Cerebellar cortex (tissue), 1 donor: ENCODE measurements around the gene BMPR1A.

ENCODE experiments used
- DNase-seq: peaks from one replicate; pipeline ENCODE4 v3.0.0-alpha.2; 2015; ENCODE audit warnings: low spot score

The BMPR1A gene

DNA sequence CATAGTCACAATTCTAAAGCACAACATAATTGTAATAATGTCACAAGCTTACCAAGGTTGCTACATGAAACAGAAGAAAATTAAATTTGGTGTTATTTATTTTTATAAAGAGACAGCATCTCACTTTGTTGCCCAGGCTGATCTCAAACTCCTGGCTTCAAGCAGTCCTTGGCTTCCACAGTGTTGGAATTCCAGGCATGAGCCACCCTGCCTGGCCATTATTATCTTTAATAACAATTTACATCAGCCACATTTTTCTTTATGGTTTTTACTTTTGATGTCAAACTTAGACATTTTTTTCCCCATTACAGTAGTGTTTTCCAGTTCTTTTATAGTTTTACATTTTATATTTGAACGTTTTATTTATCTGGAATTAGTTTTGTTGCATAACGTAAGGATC, 46.7 kb downstream of the BMPR1A start:
- DNase-seq, result no peak

DNA sequence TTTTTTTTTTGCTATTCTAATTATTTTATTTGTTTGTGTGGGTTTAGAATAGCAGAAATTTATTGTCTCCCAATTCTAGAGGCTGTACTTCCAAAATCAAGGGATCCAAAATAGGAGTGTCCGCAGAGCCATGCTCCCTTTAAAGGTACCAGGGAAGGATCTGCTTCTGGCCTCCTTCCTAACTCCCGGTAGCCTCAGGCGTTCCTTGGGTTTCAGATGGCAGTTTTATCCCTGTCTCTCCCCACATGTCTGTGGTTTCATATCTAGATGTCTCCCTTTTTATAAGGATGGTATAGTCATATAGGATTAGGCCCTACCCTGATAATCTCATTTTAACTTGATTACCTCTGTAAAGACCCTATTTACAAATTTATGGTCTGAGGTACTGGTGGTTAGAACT, 48.4 kb downstream of the BMPR1A start:
- no peak for DNase-seq

DNA sequence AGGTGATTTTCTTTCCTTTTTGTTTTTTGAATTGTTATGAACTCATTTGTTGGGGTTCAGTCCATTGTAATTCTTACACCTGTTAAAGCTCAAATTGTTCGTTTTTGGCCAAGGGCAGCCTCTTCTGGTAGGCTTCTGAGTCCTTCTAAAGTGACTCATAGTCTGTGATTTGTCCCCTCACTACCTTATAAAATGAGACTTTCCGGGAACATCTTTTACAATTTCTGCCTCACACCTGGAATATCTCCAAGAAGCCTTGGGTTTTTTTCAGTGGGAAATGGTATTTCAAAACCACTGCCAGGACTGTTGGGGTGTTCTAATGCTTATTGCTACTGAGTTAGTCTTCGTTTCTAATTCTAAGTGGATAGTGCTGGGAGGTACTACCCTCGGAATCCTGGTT, 56.7 kb downstream of the BMPR1A start:
- no peak for DNase-seq

DNA sequence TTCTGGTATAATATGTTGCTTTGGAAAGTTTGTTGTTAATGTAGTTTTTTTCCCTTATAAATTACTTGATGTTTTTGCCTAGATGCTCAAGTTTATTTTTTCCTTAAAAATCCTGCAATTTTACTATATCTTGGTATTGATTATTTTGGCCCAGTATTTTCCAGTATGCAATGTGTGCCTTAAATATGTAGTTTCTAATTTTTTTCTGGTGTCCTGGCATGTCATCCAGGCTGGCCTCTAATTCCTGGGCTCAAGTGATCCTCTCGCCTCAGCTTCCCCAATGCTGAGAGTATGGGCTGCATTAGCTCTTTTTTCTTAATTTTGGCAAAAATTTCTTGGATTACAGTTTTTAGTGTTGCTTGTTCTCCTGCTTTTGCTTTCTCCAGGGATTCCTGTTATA, 57.6 kb downstream of the BMPR1A start:
- no peak for DNase-seq

DNA sequence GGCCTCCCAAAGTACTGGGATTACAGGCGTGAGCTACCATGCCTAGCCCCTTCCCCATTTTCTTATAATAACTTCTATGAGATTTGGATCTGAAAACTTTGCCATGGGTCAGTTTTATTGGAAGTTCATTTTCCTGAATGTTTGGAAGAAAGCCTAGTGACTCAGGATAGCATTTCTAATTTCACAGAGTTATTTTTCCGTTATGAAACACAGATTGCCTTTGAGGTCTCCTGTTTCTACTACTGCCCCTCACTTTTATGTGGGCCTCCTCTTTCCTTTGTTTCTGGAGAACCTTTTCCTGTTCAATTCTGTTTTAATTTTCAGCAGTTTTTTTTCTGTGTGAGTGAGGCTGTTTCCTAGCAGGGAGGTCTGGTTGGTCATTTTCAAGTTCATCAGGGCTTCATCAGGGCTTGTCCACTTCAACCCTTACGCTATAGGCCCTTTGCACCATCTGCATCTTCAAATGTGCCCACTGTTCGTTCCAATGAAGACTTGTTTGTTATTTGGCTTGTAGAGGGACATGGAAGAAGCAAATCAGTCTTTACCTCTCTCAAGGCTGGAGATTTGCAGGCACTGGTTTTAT, 58.7 kb downstream of the BMPR1A start:
- no peak for DNase-seq

DNA sequence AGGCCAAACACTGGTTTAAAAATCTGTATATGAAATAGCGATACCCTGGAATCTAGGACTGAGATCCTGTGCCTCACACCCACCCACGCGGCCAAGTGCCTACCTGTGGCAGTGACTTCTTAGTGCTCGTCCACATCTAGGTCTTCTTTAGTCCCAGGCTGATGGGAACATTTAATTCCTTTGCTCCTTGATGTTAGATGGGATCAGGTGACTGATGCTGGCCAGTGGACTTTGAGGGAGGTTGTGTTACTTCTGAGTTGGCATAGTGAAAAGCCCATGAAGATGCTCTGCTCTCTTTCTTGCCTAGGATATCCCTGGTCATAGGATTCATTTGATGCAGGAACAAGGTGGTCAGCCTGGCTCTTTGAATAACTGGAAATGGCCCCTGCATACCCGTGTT, 59.2 kb downstream of the BMPR1A start:
- no peak for DNase-seq

DNA sequence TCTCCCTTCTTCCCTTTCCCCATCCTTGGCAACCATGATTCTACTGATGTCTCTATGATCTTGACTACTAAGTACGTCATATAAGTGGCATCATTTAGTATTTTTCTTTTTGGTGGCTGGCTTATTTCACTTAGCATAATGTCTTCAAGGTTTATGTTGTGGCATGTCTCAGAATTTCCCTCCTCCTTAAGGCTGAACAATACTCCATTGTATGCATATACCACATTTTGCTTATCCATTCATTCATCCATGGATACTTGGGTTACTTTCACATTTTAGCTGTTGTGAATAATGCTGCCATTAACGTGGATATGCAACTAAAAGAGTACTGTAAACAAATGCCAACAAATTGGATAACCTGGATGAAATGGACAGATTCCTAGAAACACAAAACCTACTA, 60.8 kb downstream of the BMPR1A start:
- no peak for DNase-seq

DNA sequence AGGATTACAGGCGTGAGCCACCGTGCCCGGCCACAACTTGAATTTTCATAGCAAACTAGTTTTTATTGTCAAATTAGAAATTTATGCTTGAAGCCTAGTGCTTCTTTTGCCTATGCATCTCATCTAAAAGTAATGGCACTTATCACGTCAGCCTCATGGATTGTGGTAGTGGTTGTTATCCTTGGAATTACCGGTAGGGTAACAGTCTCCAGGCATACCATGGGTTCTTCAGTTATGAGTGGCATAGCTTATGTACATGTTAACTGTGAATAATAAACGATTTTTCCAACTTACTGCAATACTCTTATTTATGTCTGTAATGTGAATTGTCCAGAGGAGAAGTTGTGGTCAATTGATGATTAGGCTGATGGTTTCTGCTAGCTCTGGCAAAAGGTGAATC, 63.1 kb downstream of the BMPR1A start:
- DNase-seq, result no peak

DNA sequence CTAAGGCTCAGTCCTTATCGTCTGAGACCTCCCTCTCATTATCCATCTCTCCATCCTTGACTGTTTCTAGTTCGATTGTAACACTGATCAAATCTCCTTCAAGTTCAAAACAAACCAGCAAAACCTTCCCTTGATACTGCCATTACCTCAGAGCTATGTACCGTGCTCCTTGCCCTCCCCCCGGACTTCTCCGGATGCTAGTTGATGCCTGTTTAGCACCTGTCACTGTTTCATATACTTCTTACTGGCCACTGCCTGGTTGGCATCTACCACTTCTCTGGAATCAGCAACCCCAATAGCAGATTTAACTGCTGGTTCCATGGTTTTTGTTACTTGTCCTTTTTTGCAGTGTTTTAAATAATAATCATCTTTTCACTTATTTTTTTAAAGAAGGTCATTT, 64.1 kb downstream of the BMPR1A start:
- DNase-seq, result no peak

DNA sequence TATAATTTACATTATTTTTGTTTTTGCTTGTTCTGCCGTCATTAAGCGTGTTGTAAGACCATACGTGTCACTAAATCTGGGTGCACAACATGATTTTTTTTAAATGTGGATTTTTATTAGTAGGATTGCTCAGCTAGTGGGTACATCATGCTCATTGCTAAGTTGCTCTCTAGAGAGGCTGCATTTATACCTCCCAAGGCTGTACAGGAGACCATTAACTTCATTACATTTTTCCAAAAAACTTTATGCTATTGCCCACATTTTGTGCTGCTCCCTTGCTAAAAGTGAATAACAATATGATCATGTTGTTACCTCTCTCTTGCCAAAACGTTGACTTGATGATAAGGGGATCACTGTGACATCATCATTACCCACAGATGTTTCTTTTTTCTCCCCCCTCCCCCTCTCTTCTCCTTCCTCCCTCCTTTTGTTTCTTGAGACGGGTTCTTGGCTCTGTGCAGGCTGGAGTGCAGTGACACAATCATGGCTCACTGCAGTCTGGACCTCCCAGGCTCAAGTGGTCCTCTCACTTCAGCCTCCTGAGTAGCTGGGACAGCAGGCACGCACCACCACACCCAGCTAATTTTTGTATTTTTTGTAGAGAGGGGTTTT, 65.1 kb downstream of the BMPR1A start:
- no peak for DNase-seq

DNA sequence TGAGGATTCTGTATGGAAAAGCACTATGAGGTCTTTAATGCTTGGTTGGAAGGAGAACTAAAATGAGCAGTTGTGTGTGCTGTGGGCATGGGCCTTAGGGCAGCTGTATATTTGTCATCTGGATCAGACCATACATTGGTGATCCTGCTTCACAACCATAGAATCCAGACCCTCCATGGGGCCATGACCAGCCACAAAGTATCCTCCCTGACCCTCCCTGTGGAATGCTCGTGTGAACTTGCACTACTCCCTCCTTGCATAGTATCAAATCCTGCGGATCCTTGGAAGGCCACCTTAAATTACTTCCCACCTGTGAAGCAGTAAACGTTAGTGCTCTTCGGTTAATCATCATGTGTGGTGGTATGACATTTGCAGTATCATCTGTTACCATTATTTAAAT, 67.1 kb downstream of the BMPR1A start:
- DNase-seq, result no peak

DNA sequence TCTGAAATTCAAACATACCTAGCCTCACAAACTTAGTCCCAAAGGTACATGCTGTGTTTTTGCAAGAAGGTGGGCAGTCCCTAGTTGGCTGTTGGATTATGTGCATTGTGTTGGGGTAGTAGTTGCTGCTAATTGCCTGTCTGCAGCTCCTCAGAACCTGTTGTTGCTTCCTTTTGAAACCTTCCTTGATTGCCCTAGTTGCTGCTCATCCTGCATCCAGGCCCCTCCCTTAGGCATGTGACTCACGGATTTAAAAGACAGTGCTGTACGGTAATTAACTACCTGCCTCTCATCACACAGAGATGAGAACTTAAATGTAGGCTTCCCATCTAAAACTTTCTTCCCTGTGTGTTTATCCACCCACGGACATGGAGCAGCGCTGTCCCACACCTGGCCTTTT, 67.7 kb downstream of the BMPR1A start:
- DNase-seq, result no peak

DNA sequence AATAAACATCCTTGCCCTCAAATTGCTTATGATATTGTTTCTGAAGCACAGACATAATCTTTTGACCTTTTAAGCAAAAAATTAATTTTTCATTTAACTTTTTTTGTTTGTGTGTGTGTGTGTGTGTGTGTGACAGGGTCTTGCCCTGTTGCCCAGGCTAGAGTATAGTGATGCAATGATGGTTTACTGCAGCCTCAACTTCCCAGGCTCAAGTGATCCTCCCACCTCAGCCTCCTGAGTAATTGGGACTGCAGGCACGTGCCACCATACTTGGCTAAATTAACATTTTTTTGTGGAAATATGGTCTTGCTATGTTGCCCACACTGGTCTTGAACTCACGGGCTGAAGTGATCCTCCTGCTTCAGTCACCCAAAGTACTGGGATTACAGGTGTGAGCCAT, 68.9 kb downstream of the BMPR1A start:
- no peak for DNase-seq

DNA sequence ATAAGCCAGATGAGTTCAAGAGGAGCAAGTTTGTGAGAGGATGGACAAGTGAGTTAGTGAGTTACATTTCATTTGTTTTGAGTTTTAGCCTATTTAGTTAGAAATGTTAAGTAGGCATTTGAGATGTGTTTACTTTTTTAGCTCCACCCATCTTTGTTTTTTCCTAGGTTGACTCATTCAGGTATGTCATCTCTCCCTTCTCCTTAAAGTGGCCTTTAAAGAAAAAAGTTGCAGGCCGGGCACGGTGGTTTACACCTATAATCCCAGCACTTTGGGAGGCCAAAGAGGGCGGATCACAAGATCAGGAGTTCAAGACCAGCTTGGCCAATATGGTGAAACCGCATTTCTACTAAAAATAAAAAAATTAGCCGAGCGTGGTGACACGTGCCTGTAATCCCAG, 71.2 kb downstream of the BMPR1A start:
- no peak for DNase-seq

DNA sequence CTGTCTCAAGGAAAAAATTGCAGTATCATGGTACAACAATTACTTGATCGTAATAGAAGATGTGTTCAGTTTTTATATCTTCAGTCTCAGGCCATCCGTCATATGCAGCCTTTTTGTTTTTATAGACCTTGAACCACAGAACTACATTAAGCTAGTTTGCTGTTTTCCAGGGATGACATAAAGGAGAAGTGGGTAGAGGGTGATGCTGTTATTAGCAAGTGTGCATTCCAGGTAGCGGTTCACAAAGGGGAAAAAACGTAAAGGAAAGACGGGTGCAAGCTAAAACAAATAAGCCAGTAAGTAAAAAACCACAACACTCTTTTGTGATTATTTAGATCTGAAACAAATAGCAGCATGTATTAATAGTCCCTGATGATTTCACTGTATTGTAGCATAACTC, 71.7 kb downstream of the BMPR1A start:
- no peak for DNase-seq

DNA sequence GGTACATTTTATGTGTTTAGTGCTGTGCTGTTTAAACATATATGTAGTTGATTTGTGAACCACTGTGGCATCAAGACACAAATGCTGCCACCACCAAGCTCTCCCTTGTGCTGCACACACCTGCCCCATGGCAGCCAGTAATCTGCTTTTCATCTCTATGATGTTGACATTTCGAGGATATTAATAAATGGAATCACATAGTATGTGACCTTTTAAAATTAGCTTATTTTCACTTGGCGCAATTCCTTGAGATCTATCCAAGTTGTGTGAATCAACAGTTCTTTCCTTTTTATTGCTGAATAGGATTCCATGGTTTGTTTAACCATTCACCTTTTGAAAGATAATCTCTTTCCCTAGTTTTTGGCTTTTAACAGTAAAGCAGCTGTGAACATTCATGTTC, 73.1 kb downstream of the BMPR1A start:
- DNase-seq, result no peak

DNA sequence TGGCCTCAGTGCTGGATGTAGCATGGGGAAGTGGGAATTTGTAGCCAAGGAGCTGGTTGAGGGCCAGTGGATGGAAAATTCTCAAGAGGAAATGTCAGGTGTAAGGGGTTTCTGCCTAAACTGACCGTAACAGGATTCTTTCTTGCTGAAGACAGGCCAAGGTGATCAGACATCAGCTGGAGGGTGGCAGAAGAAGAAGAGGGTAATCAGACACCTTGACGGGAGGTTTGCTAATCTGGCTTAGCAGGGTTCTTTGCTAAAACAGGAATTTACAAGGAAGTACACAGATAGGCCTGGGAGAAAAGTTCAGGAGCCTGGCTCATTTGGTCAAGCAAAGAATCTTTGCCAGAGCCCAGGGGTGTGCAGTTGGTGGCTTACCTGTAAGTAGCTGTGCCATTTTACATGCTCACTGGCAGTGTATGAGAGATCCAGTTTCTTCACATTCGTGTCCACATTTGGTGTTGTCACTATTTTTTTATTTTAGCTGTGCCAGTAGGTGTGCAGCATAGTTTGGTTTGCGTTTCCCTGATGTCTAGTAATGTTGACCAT, 73.7 kb downstream of the BMPR1A start:
- DNase-seq, result no peak

DNA sequence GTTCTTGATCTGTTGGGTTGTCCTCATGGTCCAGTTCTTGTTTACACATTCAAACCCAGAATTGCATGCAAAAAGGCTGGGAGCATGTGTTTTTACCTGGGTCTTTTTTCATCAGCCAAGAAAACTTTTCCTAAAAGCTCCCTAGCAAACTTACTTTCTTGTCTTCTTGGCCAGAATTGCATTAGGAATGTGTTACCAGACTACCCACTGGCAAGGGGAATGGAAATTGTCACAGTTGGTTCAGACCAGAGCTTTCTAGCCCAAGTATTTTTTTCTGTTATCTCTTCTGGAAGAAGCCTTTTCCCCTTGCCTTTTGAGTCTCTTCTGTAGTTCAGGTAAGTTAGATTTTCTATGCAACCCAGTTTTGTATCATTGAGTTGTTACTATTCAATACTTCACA, 77.5 kb downstream of the BMPR1A start:
- DNase-seq, result no peak

DNA sequence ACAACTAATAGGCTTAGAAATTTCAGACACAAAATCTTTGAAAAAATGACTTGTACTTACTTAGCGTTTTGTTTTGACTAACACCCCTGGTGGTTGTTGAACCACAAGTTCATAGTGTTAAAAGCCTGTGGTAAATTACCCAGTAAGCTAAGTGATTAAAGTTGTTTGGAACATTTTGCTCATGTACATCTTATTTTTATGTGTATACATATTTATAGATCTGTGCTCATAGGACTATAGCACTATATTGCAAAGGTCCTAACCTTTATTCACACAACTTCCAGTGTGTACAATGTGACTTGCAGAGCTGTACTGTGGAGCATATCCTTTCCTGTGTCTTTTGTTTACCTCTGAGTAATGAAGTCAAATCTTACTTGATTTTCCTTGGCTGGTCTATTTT, 79.6 kb downstream of the BMPR1A start:
- no peak for DNase-seq

DNA sequence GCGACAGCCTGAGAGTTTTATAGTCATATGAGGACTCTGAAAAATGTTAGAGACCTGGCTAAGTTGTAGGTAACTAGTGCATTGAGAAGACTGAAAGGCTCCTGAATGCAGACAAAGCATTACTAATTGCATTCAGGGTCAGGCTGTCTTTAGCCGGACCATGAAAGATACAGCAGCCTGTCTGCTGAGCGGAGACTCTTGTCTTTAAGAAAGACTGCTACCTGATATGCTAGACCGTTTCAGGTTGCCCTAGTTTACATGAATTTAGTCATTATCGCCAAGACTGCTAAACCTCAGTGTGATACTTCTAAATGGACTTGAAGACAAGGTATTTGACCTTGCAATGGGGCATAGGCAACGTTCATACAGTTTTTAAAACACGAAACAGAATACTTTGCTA, 81.2 kb downstream of the BMPR1A start:
- no peak for DNase-seq

DNA sequence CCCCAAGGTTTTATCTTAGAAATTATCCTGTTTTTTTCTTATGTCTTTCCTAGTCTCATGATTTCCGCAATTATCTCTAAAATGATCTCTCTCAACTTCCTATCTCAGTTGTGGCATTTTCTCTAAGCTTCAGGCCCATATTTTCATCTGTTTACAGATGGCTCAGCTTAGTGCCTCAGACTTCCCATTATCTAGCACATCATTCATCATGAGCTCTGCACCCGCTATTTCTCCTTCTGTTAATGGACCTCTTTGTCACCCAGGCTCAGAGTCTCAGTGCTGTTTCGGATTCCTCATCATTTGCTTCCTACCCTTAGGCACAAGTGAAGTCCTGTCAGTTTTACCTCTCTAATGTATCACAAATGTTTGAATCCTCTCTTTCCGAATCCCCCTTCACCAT, 84.1 kb downstream of the BMPR1A start:
- DNase-seq, result no peak

DNA sequence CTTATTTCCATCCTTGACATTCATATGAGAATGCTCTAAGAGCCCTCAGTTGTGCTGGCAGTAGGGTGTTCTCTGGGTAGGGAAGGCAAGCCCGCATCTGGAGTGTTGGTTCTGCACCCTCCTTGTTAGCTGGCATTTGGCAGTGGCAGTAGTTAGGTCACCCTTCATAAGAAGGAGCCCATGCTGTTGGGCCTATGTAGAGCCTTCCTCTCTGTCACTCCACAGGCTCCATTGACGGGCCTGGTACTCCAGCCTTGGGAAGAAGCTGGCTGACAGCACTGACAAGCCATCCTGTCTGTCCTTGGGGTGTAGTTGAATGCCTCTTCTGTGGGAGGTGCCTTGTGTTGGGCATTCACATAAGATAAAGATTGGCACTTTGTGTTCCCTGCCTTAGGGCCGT, 89.7 kb downstream of the BMPR1A start:
- DNase-seq, result no peak

DNA sequence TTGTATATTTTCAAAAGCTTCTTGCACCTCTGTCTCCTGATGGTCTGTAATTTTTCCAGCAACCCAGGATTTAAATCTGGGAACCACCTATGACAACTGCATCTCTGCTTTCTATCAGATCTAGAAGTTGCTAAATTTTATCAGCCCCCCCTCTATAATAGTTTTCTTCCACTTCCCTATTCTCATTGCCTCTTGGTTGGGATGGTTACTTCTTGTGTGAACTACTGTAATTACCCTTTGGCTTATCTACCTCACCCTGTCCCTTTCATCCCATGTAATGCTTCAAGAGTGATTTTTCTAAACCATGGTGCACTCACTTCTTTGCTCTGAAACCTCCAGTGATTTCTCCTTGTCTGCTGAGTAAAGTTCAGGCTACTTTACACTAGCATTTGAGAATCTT, 92.3 kb downstream of the BMPR1A start:
- no peak for DNase-seq

DNA sequence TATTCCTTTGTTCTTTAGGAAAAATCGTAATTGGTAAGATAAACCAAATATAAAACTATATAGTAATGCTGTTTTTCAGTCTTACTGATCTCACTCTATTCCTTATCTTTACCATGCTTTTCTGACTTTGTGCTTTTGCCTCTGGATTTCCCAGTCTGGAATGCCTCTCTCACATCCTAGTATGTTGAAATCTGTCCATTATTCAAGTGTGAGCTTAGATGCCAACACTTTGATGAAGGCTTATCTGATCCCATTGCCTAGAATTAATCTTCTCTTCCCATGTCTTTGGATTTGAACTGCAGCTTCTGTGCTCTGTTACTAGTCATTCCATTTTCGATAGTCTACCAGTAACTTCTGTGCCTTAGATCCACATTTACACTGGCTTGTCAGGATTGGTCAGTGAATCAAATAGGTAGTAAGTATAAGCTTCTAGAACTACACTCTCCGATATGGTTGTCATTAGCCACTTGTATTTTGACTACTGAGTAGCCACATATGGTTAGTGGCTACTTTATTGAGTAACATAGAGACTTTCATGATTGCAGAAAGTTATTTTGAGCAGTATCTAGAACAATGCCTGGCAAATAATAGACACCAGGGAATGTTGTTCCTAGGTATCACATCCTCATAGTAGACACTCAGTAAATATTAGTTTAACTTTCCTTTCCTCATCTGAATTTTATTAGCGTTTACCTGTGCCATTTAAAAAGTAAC, 92.9 kb downstream of the BMPR1A start:
- DNase-seq, result no peak
